ENCODE measurements around the gene BRWD1. TPM values are rescaled to one million over a fixed set of nuclear protein-coding genes. Genes with fewer than 3 reads are reported as not detected.

Gene BRWD1
- total RNA-seq, 3 donors from 2014 or later (not counting 1 experiment from before 2014, with no cell fraction given), result 92.0 to 93.8 (median 93.3) TPM

- TF ChIP-seq CTCF (IDR thresholded peaks at IDR 0.05), result no peak
- no peaks in the 10 kb centered on the region for H3K4me1 Mint-ChIP-seq
- H3K4me3 ChIP-seq (ENCODE audit: low read length), result no peak overlapping the region
- DNase-seq (no peak), ATAC-seq (no peak)
- H3K27me3 Mint-ChIP-seq (ENCODE audit: low read depth in 2 of 2), result peaks cover 13 to 24% of the 10 kb centered on the region in 2 donors
- no peak overlapping the region for H3K27ac ChIP-seq (ENCODE audit: low read length)
- H3K27me3 ChIP-seq (ENCODE audit: control insufficient read depth, insufficient read depth, low read length), result no peaks in the 10 kb centered on the region
- no peaks in the 10 kb centered on the region for H3K36me3 Mint-ChIP-seq
- H3K4me3 Mint-ChIP-seq, result no peak overlapping the region
- no peak overlapping the region for H3K27ac Mint-ChIP-seq
- no peaks in the 10 kb centered on the region for H3K36me3 ChIP-seq (ENCODE audit: control insufficient read depth, insufficient read depth, low read length)
- no peaks in the 10 kb centered on the region for H3K4me1 ChIP-seq (ENCODE audit: control insufficient read depth, insufficient read depth, low read length)
- intact Hi-C loops (cut with micrococcal nuclease), result no loop called here
- no peaks in the 10 kb centered on the region for H3K9me3 ChIP-seq (ENCODE audit: control insufficient read depth, insufficient read depth, low read length)
- 85% methylated on average over 2 of the region's 2 CpGs for WGBS (ENCODE audit: insufficient coverage)
- H3K9me3 Mint-ChIP-seq, result no peaks in the 10 kb centered on the region
Measured at GRCh38 chr21:39148975-39149374, 164.5 kb downstream of the BRWD1 start.

GRCh38 chr21:39144191-39144590 is 169.2 kb downstream of the BRWD1 start:
- no peaks in the 10 kb centered on the region for H3K9me3 ChIP-seq (ENCODE audit: control insufficient read depth, insufficient read depth, low read length)
- no peak overlapping the region for H3K4me3 ChIP-seq (ENCODE audit: low read length)
- no peaks in the 10 kb centered on the region for H3K27me3 ChIP-seq (ENCODE audit: control insufficient read depth, insufficient read depth, low read length)
- no peak overlapping the region for H3K4me3 Mint-ChIP-seq
- no peak overlapping the region for H3K27ac ChIP-seq (ENCODE audit: low read length)
- H3K27me3 Mint-ChIP-seq (ENCODE audit: low read depth in 2 of 2), result peaks cover 5 to 11% of the 10 kb centered on the region in 2 donors
- no peak overlapping the region for H3K27ac Mint-ChIP-seq
- H3K36me3 Mint-ChIP-seq, result no peaks in the 10 kb centered on the region
- WGBS (ENCODE audit: insufficient coverage), result 90% methylated on average over 1 of the region's 3 CpGs
- ATAC-seq (no peak), DNase-seq (no peak)
- H3K4me1 Mint-ChIP-seq, result no peaks in the 10 kb centered on the region
- H3K36me3 ChIP-seq (ENCODE audit: control insufficient read depth, insufficient read depth, low read length), result no peaks in the 10 kb centered on the region
- TF ChIP-seq CTCF (IDR thresholded peaks at IDR 0.05), result no peak
- H3K4me1 ChIP-seq (ENCODE audit: control insufficient read depth, insufficient read depth, low read length), result no peaks in the 10 kb centered on the region
- H3K9me3 Mint-ChIP-seq, result no peaks in the 10 kb centered on the region
- intact Hi-C loops (cut with micrococcal nuclease), result no loop called here

GRCh38 chr21:39142972-39143371 is 170.5 kb downstream of the BRWD1 start:
- peaks cover 5 to 11% of the 10 kb centered on the region in 2 donors for H3K27me3 Mint-ChIP-seq (ENCODE audit: low read depth in 2 of 2)
- H3K27me3 ChIP-seq (ENCODE audit: control insufficient read depth, insufficient read depth, low read length), result no peaks in the 10 kb centered on the region
- ATAC-seq, result no peak
- H3K27ac ChIP-seq (ENCODE audit: low read length), result no peak overlapping the region
- TF ChIP-seq CTCF (IDR thresholded peaks at IDR 0.05), result no peak
- no peak overlapping the region for H3K27ac Mint-ChIP-seq
- 80% methylated on average over 3 of the region's 3 CpGs for WGBS (ENCODE audit: insufficient coverage)
- H3K36me3 Mint-ChIP-seq, result no peaks in the 10 kb centered on the region
- H3K36me3 ChIP-seq (ENCODE audit: control insufficient read depth, insufficient read depth, low read length), result no peaks in the 10 kb centered on the region
- H3K4me1 Mint-ChIP-seq, result no peaks in the 10 kb centered on the region
- H3K4me3 Mint-ChIP-seq, result no peak overlapping the region
- H3K4me1 ChIP-seq (ENCODE audit: control insufficient read depth, insufficient read depth, low read length), result no peaks in the 10 kb centered on the region
- no peaks in the 10 kb centered on the region for H3K9me3 Mint-ChIP-seq
- no peak for DNase-seq
- no peak overlapping the region for H3K4me3 ChIP-seq (ENCODE audit: low read length)
- H3K9me3 ChIP-seq (ENCODE audit: control insufficient read depth, insufficient read depth, low read length), result no peaks in the 10 kb centered on the region
- intact Hi-C loops (cut with micrococcal nuclease), result no loop called here

- Mint-ChIP-seq H3K4me3 (no peak overlapping the region), H3K36me3 (no peaks in the 10 kb centered on the region), H3K27ac (no peak overlapping the region), H3K27me3 (ENCODE audit: low read depth in 2 of 2) (peaks cover 5 to 8% of the 10 kb centered on the region in 2 donors), H3K4me1 (no peaks in the 10 kb centered on the region), H3K9me3 (no peaks in the 10 kb centered on the region)
- Histone ChIP-seq H3K4me1 (ENCODE audit: control insufficient read depth, insufficient read depth, low read length) (no peaks in the 10 kb centered on the region), H3K4me3 (ENCODE audit: low read length) (no peak overlapping the region), H3K9me3 (ENCODE audit: control insufficient read depth, insufficient read depth, low read length) (no peaks in the 10 kb centered on the region), H3K36me3 (ENCODE audit: control insufficient read depth, insufficient read depth, low read length) (no peaks in the 10 kb centered on the region), H3K27me3 (ENCODE audit: control insufficient read depth, insufficient read depth, low read length) (no peaks in the 10 kb centered on the region), H3K27ac (ENCODE audit: low read length) (no peak overlapping the region)
- DNase-seq (no peak), ATAC-seq (no peak)
- WGBS (ENCODE audit: insufficient coverage), result 76% methylated on average over 3 of the region's 3 CpGs
- intact Hi-C loops (cut with micrococcal nuclease), result no loop called here
- no peak for TF ChIP-seq CTCF (IDR thresholded peaks at IDR 0.05)
Measured at GRCh38 chr21:39141502-39141901, 171.9 kb downstream of the BRWD1 start.

All from natural killer cell (primary cell).